WTC11 (cell line): Measurements from ENCODE around the gene WDR48. TPM values are rescaled to one million over a fixed set of nuclear protein-coding genes. Genes with fewer than 3 reads are reported as not detected.

Experiments
- ATAC-seq: fragments of 200-7000 bp; cut with Tn5 transposase; 2 replicates; pipeline ENCODE4 v1.10.0; 2021; ENCODE audit warnings: mild to moderate bottlenecking, moderate library complexity
- CTCF ChIA-PET: fragments of 300-600 bp; sonication (Branson Sonifier 250); formaldehyde crosslinking; loops from one replicate; lab custom pipeline; 2021; ENCODE audit warnings: antibody characterized with exemption; lab: Charles Lee
- POLR2A ChIA-PET: fragments of 350-600 bp; sonication (Branson Sonifier 250); formaldehyde crosslinking; loops from one replicate; lab custom pipeline; 2021; ENCODE audit warnings: antibody characterized with exemption; lab: Charles Lee
- DNase-seq: peaks from one replicate; pipeline ENCODE4 v3.0.0; 2021; ENCODE audit warnings: low spot score
- H3K27ac Mint-ChIP-seq: 2 replicates; pipeline ENCODE4 v1.8.0; 2021; ENCODE audit warnings: mixed read lengths
- H3K27me3 Mint-ChIP-seq: 2 replicates; pipeline ENCODE4 v1.8.0; 2021; ENCODE audit warnings: low read depth, mild to moderate bottlenecking, moderate library complexity, mixed read lengths
- H3K36me3 Mint-ChIP-seq: 2 replicates; pipeline ENCODE4 v1.8.0; 2021; ENCODE audit warnings: mixed read lengths
- H3K4me1 Mint-ChIP-seq: 2 replicates; pipeline ENCODE4 v1.8.0; 2022; ENCODE audit warnings: mixed read lengths
- H3K4me3 Mint-ChIP-seq: 2 replicates; pipeline ENCODE4 v1.8.0; 2021; ENCODE audit warnings: mild to moderate bottlenecking, moderate library complexity, mixed read lengths
- H3K9me3 Mint-ChIP-seq: 2 replicates; pipeline ENCODE4 v1.8.0; 2021; ENCODE audit warnings: mixed read lengths
- ARID4B ChIP-seq: sonication (generic); formaldehyde crosslinking; IDR thresholded peaks from 2 replicates; pipeline ENCODE4 v1.8.0; 2023; ENCODE audit warnings: missing genetic modification reagents, mild to moderate bottlenecking, borderline replicate concordance
- E2F4 ChIP-seq: sonication (generic); formaldehyde crosslinking; IDR thresholded peaks from 2 replicates; pipeline ENCODE4 v1.8.1; 2022; ENCODE audit warnings: low read depth, mild to moderate bottlenecking, moderate library complexity, missing genetic modification reagents, borderline replicate concordance
- EMX1 ChIP-seq: fragments of 250-450 bp; sonication (Bioruptor Pico); IDR thresholded peaks from 2 replicates; pipeline ENCODE4 v1.8.0; 2021; ENCODE audit warnings: mild to moderate bottlenecking
- ERG ChIP-seq: fragments of 250-450 bp; sonication (Bioruptor Pico); IDR thresholded peaks from 2 replicates; pipeline ENCODE4 v1.8.0; 2021; ENCODE audit warnings: mild to moderate bottlenecking
- HMGA2 ChIP-seq: fragments of 250-450 bp; sonication (Bioruptor Pico); IDR thresholded peaks from 2 replicates; pipeline ENCODE4 v1.4.0; 2021; ENCODE audit warnings: mild to moderate bottlenecking, moderate library complexity
- NR1H2 ChIP-seq: sonication (generic); formaldehyde crosslinking; IDR thresholded peaks from 2 replicates; pipeline ENCODE4 v1.9.0; 2021; ENCODE audit warnings: mild to moderate bottlenecking, moderate library complexity, missing genetic modification reagents
- NR2C2 ChIP-seq: sonication (generic); formaldehyde crosslinking; IDR thresholded peaks from 2 replicates; pipeline ENCODE4 v1.8.0; 2022; ENCODE audit warnings: mild to moderate bottlenecking, missing genetic modification reagents
- OVOL2 ChIP-seq: fragments of 250-450 bp; sonication (Bioruptor Pico); IDR thresholded peaks from 2 replicates; pipeline ENCODE4 v1.9.0; 2021; ENCODE audit warnings: mild to moderate bottlenecking, borderline replicate concordance
- PRDM15 ChIP-seq: sonication (generic); formaldehyde crosslinking; IDR thresholded peaks from 2 replicates; pipeline ENCODE4 v1.8.0; 2022; ENCODE audit warnings: missing genetic modification reagents
- SP1 ChIP-seq: sonication (generic); formaldehyde crosslinking; conservative IDR thresholded peaks from 2 replicates; pipeline ENCODE4 v1.8.1; 2022; ENCODE audit warnings: missing genetic modification reagents
- ZMAT4 ChIP-seq: fragments of 250-450 bp; sonication (Bioruptor Pico); IDR thresholded peaks from 2 replicates; pipeline ENCODE4 v1.9.0; 2021; ENCODE audit warnings: mild to moderate bottlenecking
- ZNF121 ChIP-seq: sonication (generic); formaldehyde crosslinking; IDR thresholded peaks from 2 replicates; pipeline ENCODE4 v1.8.0; 2023; ENCODE audit warnings: missing genetic modification reagents
- ZNF396 ChIP-seq: fragments of 250-450 bp; sonication (Bioruptor Pico); IDR thresholded peaks from 2 replicates; pipeline ENCODE4 v1.8.0; 2021; ENCODE audit warnings: mild to moderate bottlenecking, moderate library complexity, borderline replicate concordance
- total RNA-seq: library from RNA; stranded (reverse); gene quantifications from 3 replicates; pipeline ENCODE4 v1.2.3, GENCODE V29; 2021
- TF ChIP-seq, protein P1 (sequence below): sonication (generic); formaldehyde crosslinking; IDR thresholded peaks from 2 replicates; pipeline ENCODE4 v1.8.1; 2023; ENCODE audit warnings: mild to moderate bottlenecking, missing genetic modification reagents, borderline replicate concordance
- TF ChIP-seq, protein P2 (sequence below): sonication (generic); formaldehyde crosslinking; IDR thresholded peaks from 2 replicates; pipeline ENCODE4 v1.8.0; 2023; ENCODE audit warnings: missing genetic modification reagents

Gene WDR48
- total RNA-seq, 1 experiment from 2014 or later: 40.9 TPM

GRCh38 chr3:39082666-39083313 is 31.0 kb downstream of the WDR48 start:
- no peaks in the 10 kb centered on the region for H3K4me1 Mint-ChIP-seq
- H3K4me3 Mint-ChIP-seq: no peak overlapping the region
- ChIA-PET CTCF (interaction anchor here (0.7 kb wide), 1 partner anchor 18 kb away, joined by 3 read pairs; no protein-coding TSS in a partner anchor), POLR2A (no interaction called here)
- no peaks in the 10 kb centered on the region for H3K9me3 Mint-ChIP-seq
- DNase-seq (no peak), ATAC-seq (no peak)
- H3K27me3 Mint-ChIP-seq: no peaks in the 10 kb centered on the region
- H3K27ac Mint-ChIP-seq: no peak overlapping the region
- peaks cover 34% of the 10 kb centered on the region for H3K36me3 Mint-ChIP-seq
- TF ChIP-seq ERG (CRISPR knock-in tag): no peak
- TF ChIP-seq ARID4B (CRISPR knock-in tag): no peak
- no peak for TF ChIP-seq ZMAT4 (CRISPR knock-in tag)
- TF ChIP-seq, protein P1, sequence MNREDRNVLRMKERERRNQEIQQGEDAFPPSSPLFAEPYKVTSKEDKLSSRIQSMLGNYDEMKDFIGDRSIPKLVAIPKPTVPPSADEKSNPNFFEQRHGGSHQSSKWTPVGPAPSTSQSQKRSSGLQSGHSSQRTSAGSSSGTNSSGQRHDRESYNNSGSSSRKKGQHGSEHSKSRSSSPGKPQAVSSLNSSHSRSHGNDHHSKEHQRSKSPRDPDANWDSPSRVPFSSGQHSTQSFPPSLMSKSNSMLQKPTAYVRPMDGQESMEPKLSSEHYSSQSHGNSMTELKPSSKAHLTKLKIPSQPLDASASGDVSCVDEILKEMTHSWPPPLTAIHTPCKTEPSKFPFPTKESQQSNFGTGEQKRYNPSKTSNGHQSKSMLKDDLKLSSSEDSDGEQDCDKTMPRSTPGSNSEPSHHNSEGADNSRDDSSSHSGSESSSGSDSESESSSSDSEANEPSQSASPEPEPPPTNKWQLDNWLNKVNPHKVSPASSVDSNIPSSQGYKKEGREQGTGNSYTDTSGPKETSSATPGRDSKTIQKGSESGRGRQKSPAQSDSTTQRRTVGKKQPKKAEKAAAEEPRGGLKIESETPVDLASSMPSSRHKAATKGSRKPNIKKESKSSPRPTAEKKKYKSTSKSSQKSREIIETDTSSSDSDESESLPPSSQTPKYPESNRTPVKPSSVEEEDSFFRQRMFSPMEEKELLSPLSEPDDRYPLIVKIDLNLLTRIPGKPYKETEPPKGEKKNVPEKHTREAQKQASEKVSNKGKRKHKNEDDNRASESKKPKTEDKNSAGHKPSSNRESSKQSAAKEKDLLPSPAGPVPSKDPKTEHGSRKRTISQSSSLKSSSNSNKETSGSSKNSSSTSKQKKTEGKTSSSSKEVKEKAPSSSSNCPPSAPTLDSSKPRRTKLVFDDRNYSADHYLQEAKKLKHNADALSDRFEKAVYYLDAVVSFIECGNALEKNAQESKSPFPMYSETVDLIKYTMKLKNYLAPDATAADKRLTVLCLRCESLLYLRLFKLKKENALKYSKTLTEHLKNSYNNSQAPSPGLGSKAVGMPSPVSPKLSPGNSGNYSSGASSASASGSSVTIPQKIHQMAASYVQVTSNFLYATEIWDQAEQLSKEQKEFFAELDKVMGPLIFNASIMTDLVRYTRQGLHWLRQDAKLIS (CRISPR knock-in tag): no peak
- TF ChIP-seq ZNF121 (CRISPR knock-in tag): no peak
- TF ChIP-seq OVOL2 (CRISPR knock-in tag): no peak
- no peak for TF ChIP-seq ZNF396 (CRISPR knock-in tag)
- TF ChIP-seq PRDM15 (CRISPR knock-in tag): no peak
- no peak for TF ChIP-seq SP1 (CRISPR knock-in tag)
- no peak for TF ChIP-seq EMX1 (CRISPR knock-in tag)
- TF ChIP-seq, protein P2, sequence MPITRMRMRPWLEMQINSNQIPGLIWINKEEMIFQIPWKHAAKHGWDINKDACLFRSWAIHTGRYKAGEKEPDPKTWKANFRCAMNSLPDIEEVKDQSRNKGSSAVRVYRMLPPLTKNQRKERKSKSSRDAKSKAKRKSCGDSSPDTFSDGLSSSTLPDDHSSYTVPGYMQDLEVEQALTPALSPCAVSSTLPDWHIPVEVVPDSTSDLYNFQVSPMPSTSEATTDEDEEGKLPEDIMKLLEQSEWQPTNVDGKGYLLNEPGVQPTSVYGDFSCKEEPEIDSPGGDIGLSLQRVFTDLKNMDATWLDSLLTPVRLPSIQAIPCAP: no peak
- no peak for TF ChIP-seq E2F4 (CRISPR knock-in tag)
- TF ChIP-seq NR2C2 (CRISPR knock-in tag): no peak
- TF ChIP-seq NR1H2 (CRISPR knock-in tag): no peak
- no peak for TF ChIP-seq HMGA2
